PC-9 (cell line): ENCODE data around the gene PSMB9.

Source experiments
- EZH2 ChIP-seq: fragments of 200-600 bp; sonication (generic); IDR thresholded peaks from 2 replicates; pipeline ENCODE4 v1.8.0; 2017; ENCODE audit warnings: antibody characterized with exemption, low read depth
- TF ChIP-seq, protein P1 (sequence below): fragments of 200-600 bp; sonication (generic); conservative IDR thresholded peaks from 2 replicates; pipeline ENCODE4 v1.6.1; 2017; ENCODE audit warnings: mixed run types, antibody characterized with exemption, mild to moderate bottlenecking, moderate library complexity

DNA sequence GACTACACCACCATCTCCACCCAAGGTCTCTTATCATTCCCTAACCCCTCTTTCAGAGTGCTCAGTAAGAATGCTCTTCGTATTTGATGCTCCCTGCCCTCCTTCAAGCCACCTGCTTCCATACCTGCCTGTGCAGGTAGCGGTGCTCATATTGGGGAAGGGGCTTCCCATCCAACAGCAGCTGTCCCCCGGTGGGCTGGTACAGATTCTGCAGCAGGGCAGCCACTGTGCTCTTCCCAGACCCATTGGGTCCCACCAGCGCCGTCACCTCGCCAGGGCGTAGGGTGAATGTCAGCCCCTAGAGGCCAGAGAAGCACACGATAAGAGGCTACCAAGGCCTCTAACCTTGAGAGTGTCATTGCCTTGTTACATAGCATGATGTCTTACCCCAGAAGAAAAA lies 6.2 kb upstream of the PSMB9 start:
- TF ChIP-seq EZH2, result no peak
- TF ChIP-seq, protein P1, sequence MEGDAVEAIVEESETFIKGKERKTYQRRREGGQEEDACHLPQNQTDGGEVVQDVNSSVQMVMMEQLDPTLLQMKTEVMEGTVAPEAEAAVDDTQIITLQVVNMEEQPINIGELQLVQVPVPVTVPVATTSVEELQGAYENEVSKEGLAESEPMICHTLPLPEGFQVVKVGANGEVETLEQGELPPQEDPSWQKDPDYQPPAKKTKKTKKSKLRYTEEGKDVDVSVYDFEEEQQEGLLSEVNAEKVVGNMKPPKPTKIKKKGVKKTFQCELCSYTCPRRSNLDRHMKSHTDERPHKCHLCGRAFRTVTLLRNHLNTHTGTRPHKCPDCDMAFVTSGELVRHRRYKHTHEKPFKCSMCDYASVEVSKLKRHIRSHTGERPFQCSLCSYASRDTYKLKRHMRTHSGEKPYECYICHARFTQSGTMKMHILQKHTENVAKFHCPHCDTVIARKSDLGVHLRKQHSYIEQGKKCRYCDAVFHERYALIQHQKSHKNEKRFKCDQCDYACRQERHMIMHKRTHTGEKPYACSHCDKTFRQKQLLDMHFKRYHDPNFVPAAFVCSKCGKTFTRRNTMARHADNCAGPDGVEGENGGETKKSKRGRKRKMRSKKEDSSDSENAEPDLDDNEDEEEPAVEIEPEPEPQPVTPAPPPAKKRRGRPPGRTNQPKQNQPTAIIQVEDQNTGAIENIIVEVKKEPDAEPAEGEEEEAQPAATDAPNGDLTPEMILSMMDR, result no peak
